IMR-90 (cell line): ENCODE results near the gene PADI6. TPM values are rescaled to one million over a fixed set of nuclear protein-coding genes. Genes with fewer than 3 reads are reported as not detected.

Experiments used
- ATAC-seq: fragments of 200-7000 bp; cut with Tn5 transposase; 2 replicates; pipeline ENCODE4 v1.9.1; 2020; ENCODE audit warnings: low read depth, mild to moderate bottlenecking, moderate library complexity
- BruUV-seq: library from RNA; stranded (reverse); fragments of 400-500 nt; replicated peaks from 2 replicates; lab custom pipeline; 2021; lab: Mats Ljungman, UMichigan
- CTCF ChIA-PET: fragments of 300-600 bp; formaldehyde crosslinking; extraction: SDS; loops from one replicate; lab custom pipeline; 2021; ENCODE audit warnings: antibody characterized with exemption; lab: Yijun Ruan, JAX
- POLR2A ChIA-PET: fragments of 300-600 bp; sonication (Branson Sonifier 250); formaldehyde crosslinking; loops from one replicate; lab custom pipeline; 2022; ENCODE audit warnings: antibody characterized with exemption; ENCODE audit not compliant: unreplicated experiment; lab: Charles Lee
- DNase-seq: peaks from one replicate; pipeline ENCODE4 v3.0.0; 2013
- H2AFZ ChIP-seq: replicated peaks from 2 replicates; pipeline ENCODE3; 2013; ENCODE audit warnings: low read length, mild to moderate bottlenecking; ENCODE audit not compliant: poor library complexity
- H2AK5ac ChIP-seq: 2 replicates; pipeline ENCODE4 v1.6.1; 2013; ENCODE audit warnings: low read depth, low read length, inconsistent platforms
- H2AK9ac ChIP-seq: replicated peaks from 2 replicates; pipeline ENCODE3; 2013; ENCODE audit warnings: mild to moderate bottlenecking, low read depth, low read length, moderate library complexity; ENCODE audit not compliant: poor library complexity
- H2BK120ac ChIP-seq: 2 replicates; pipeline ENCODE4 v1.6.1; 2013; ENCODE audit warnings: low read depth, low read length, inconsistent platforms
- H2BK15ac ChIP-seq: 3 replicates; pipeline ENCODE4 v1.6.1; 2013; ENCODE audit warnings: low read depth, low read length, inconsistent platforms
- H2BK20ac ChIP-seq: 2 replicates; pipeline ENCODE4 v1.6.1; 2013; ENCODE audit warnings: low read depth, mild to moderate bottlenecking, inconsistent platforms, low read length, moderate library complexity
- H2BK5ac ChIP-seq: 2 replicates; pipeline ENCODE4 v1.6.1; 2013; ENCODE audit warnings: mild to moderate bottlenecking, low read depth, low read length, inconsistent platforms; ENCODE audit not compliant: poor library complexity, severe bottlenecking
- H3K14ac ChIP-seq: replicated peaks from 2 replicates; pipeline ENCODE4 v1.6.1; 2013; ENCODE audit warnings: low read depth, low read length, inconsistent platforms
- H3K18ac ChIP-seq: 2 replicates; pipeline ENCODE4 v1.6.1; 2013; ENCODE audit warnings: low read depth, low read length, control low read depth
- H3K23ac ChIP-seq: 2 replicates; pipeline ENCODE4 v1.6.1; 2013; ENCODE audit warnings: low read depth, low read length, inconsistent platforms
- H3K27ac ChIP-seq: 2 replicates; pipeline ENCODE4 v1.5.1; 2013; ENCODE audit warnings: mild to moderate bottlenecking, control low read depth, low read length; ENCODE audit not compliant: insufficient read depth
- H3K27me3 ChIP-seq: 2 replicates; pipeline ENCODE4 v1.6.1; 2013; ENCODE audit warnings: low read length; ENCODE audit not compliant: control insufficient read depth, insufficient read depth
- H3K36me3 ChIP-seq: 2 replicates; pipeline ENCODE4 v1.6.1; 2013; ENCODE audit warnings: low read length, mixed read lengths; ENCODE audit not compliant: control insufficient read depth, insufficient read depth
- H3K4ac ChIP-seq: 2 replicates; pipeline ENCODE4 v1.6.1; 2013; ENCODE audit warnings: low read depth, low read length, inconsistent platforms
- H3K4me1 ChIP-seq: 2 replicates; pipeline ENCODE4 v1.6.1; 2013; ENCODE audit warnings: low read length, mixed read lengths; ENCODE audit not compliant: control insufficient read depth, insufficient read depth
- H3K4me2 ChIP-seq: 2 replicates; pipeline ENCODE4 v1.6.1; 2013; ENCODE audit warnings: low read depth, mild to moderate bottlenecking, control low read depth, low read length, moderate library complexity
- H3K4me3 ChIP-seq: 2 replicates; pipeline ENCODE4 v1.5.1; 2013; ENCODE audit warnings: low read depth, mild to moderate bottlenecking, control low read depth, low read length, moderate library complexity; ENCODE audit not compliant: insufficient read depth
- H3K56ac ChIP-seq: 2 replicates; pipeline ENCODE4 v1.6.1; 2013; ENCODE audit warnings: low read length, inconsistent platforms; ENCODE audit not compliant: insufficient read depth; ENCODE audit errors: extremely low read depth
- H3K79me1 ChIP-seq, 2 experiments: 2 replicates each; pipeline ENCODE4 v1.6.1; 2013; ENCODE audit warnings: low read length in 2 of 2, inconsistent platforms in 1 of 2, low read depth in 1 of 2
- H3K9ac ChIP-seq: 2 replicates; pipeline ENCODE4 v1.6.1; 2013; ENCODE audit warnings: low read depth, low read length, control low read depth
- H3K9me1 ChIP-seq: 2 replicates; pipeline ENCODE4 v1.6.1; 2013; ENCODE audit warnings: low read length, inconsistent platforms; ENCODE audit not compliant: insufficient read depth
- H3K9me3 ChIP-seq: 2 replicates; pipeline ENCODE4 v1.6.1; 2013; ENCODE audit warnings: low read length; ENCODE audit not compliant: control insufficient read depth, insufficient read depth
- H4K20me1 ChIP-seq: 2 replicates; pipeline ENCODE4 v1.6.1; 2013; ENCODE audit warnings: low read length, inconsistent platforms; ENCODE audit not compliant: insufficient read depth
- H4K5ac ChIP-seq: 2 replicates; pipeline ENCODE4 v1.6.1; 2013; ENCODE audit warnings: mild to moderate bottlenecking, low read depth, low read length, control low read depth
- H4K8ac ChIP-seq, 2 experiments: 2 replicates each; pipeline ENCODE4 v1.6.1; 2013; ENCODE audit warnings: low read depth in 2 of 2, low read length in 2 of 2, control low read depth in 1 of 2, inconsistent platforms in 1 of 2
- H4K91ac ChIP-seq: 2 replicates; pipeline ENCODE4 v1.6.1; 2013; ENCODE audit warnings: low read depth, low read length, inconsistent platforms; ENCODE audit not compliant: insufficient read depth
- CTCF ChIP-seq: conservative IDR thresholded peaks from 2 replicates; pipeline ENCODE4 v1.5.1; 2012; ENCODE audit warnings: mild to moderate bottlenecking, low read depth, low read length, improper control_type of control experiment
- MXI1 ChIP-seq: IDR thresholded peaks from 2 replicates; pipeline ENCODE4 v1.6.1; 2012; ENCODE audit warnings: low read depth, mild to moderate bottlenecking, low read length, moderate library complexity, borderline replicate concordance
- RAD21 ChIP-seq: IDR thresholded peaks from 2 replicates; pipeline ENCODE4 v1.6.1; 2012; ENCODE audit warnings: low read length, improper control_type of control experiment
- SMC3 ChIP-seq: fragments of 150-350 bp; IDR thresholded peaks from 2 replicates; pipeline ENCODE4 v1.6.1; 2016; ENCODE audit warnings: low read depth, mild to moderate bottlenecking, antibody characterized with exemption, low read length, moderate library complexity
- WGBS, 2 experiments: methylation state at CpG; one replicate each; pipeline versions ENCODE4 v1.1.5 to v1.1.7; 2013; ENCODE audit warnings: missing lambda C conversion rate in 2 of 2; ENCODE audit not compliant: insufficient read length in 1 of 2; ENCODE audit errors: extremely low coverage in 2 of 2; 5-methylcytosine and 5-hydroxymethylcytosine counted together
- dilution Hi-C: fragments of 300-500 bp; cut with HindIII; formaldehyde crosslinking; loops from one replicate; pipeline ENCODE4 v1.14.3; 2018; ENCODE audit warnings: low sequenced_read_pairs; ENCODE audit not compliant: unreplicated experiment
- in situ Hi-C: fragments of 300-500 bp; cut with MboI; formaldehyde crosslinking; loops from 3 replicates; pipeline ENCODE4 v1.14.3; 2019; ENCODE audit warnings: low sequenced_read_pairs, inconsistent platforms, mixed read lengths
- intact Hi-C: fragments of 100-400 bp; cut with micrococcal nuclease; formaldehyde crosslinking; loops from 2 replicates; pipeline ENCODE4 v1.10.0; 2022
- polyA plus RNA-seq, 3 experiments: library from polyadenylated mRNA; depleted of rRNA; stranded (reverse); fragments of >200 nt; gene quantifications; 2 replicates each; pipeline ENCODE4 v1.2.3, GENCODE V29; 2012; ENCODE audit warnings: low replicate concordance in 1 of 3
- total RNA-seq: library from RNA; depleted of rRNA; stranded (reverse); fragments of >200 nt; gene quantifications from 2 replicates; pipeline ENCODE4 v1.2.3, GENCODE V29; 2012

PADI6 gene
- total and polyA plus RNA-seq, 2 of the 4 experiments (the other 2 are of a cell fraction), result not detected

GRCh38 chr1:17405898-17406759, 34.1 kb downstream of the PADI6 start:
- no peak overlapping the region for H4K91ac ChIP-seq
- H3K9ac ChIP-seq, result no peak overlapping the region
- H3K27me3 ChIP-seq, result no peaks in the 10 kb centered on the region
- ChIA-PET POLR2A (no interaction called here), CTCF (interaction anchor here (0.8 kb wide), 1 partner anchor 237 kb away, joined by 3 read pairs; no protein-coding TSS in a partner anchor)
- no peak overlapping the region for H2BK5ac ChIP-seq
- intact Hi-C loops, result loop anchor here (1.0 to 5.0 kb wide), 2 partner anchors 169 to 281 kb away; no protein-coding TSS in a partner anchor
- H3K79me1 ChIP-seq, result peaks cover 0 to 16% of the 10 kb centered on the region in 2 experiments; a peak in 2 of 4 replicates
- peaks cover 14% of the 10 kb centered on the region for H4K20me1 ChIP-seq
- no peak overlapping the region for H4K8ac ChIP-seq
- BruUV-seq, result no TSS peak
- H3K4ac ChIP-seq, result no peak overlapping the region
- no peak overlapping the region for H3K23ac ChIP-seq
- 64% methylated on average over 7 of the region's 15 CpGs; no CpG with 5 or more reads in 1 of the 2 experiments for WGBS, 2 experiments
- H2AFZ ChIP-seq, result peak overlapping the region; percentile 34
- no peak overlapping the region for H2BK120ac ChIP-seq
- H3K4me1 ChIP-seq, result peaks cover 2% of the 10 kb centered on the region; the same call in 1 of the 2 replicates
- H2AK5ac ChIP-seq, result no peak overlapping the region
- no peak overlapping the region for H2BK20ac ChIP-seq
- TF ChIP-seq RAD21, result peak; percentile 65
- TF ChIP-seq SMC3, result peak; percentile 69
- no peak for TF ChIP-seq MXI1
- peak; percentile 67 for TF ChIP-seq CTCF
- H3K4me2 ChIP-seq, result no peak overlapping the region
- dilution Hi-C loops, result no loop called here
- DNase-seq (peak; percentile 44), ATAC-seq (peak; percentile 93)
- H2BK15ac ChIP-seq, result no peak overlapping the region
- in situ Hi-C loops, result loop anchor here (5.0 kb wide), 2 partner anchors 279 to 344 kb away; no protein-coding TSS in a partner anchor
- no peak overlapping the region for H3K4me3 ChIP-seq
- no peak overlapping the region for H3K56ac ChIP-seq
- peaks cover 27% of the 10 kb centered on the region for H3K36me3 ChIP-seq
- H3K14ac ChIP-seq, result no peak overlapping the region
- H3K9me1 ChIP-seq, result no peaks in the 10 kb centered on the region; the same call in 1 of the 2 replicates
- H4K5ac ChIP-seq, result no peak overlapping the region
- H3K27ac ChIP-seq, result no peak overlapping the region
- H3K9me3 ChIP-seq, result no peaks in the 10 kb centered on the region
- no peak overlapping the region for H3K18ac ChIP-seq
- H2AK9ac ChIP-seq, result peak overlapping the region; percentile 11
